HG02678 (cell line): Measurements from ENCODE around the gene DUSP2.
"Not testable (repeated sequence)": the region's sequence is repeated elsewhere in the genome, so short reads cannot be mapped to it uniquely, and the experiment has no call there.

ENCODE experiments used
- ATAC-seq: cut with Tn5 transposase; IDR thresholded peaks from one replicate; pipeline ENCODE4 v1.9.1; 2021; ENCODE audit warnings: mild to moderate bottlenecking, moderate library complexity; ENCODE audit not compliant: unreplicated experiment

The DUSP2 gene

GRCh38 chr2:96163768-96164429, 18.7 kb upstream of the DUSP2 start:
- peak; percentile 70 for ATAC-seq

- no peak for ATAC-seq
These were observed 18.2 kb upstream of the DUSP2 start for GRCh38 chr2:96163415-96163767.

- no peak for ATAC-seq
These were observed 16.7 kb upstream of the DUSP2 start for GRCh38 chr2:96161898-96162297.

GRCh38 chr2:96160366-96160765, 15.1 kb upstream of the DUSP2 start:
- not testable (repeated sequence) for ATAC-seq

- no peak for ATAC-seq
These were observed 14.0 kb upstream of the DUSP2 start for GRCh38 chr2:96159084-96159830.

GRCh38 chr2:96158554-96158940, 13.3 kb upstream of the DUSP2 start:
- no peak for ATAC-seq

- peak; percentile 60 for ATAC-seq
These were observed 12.7 kb upstream of the DUSP2 start for GRCh38 chr2:96157649-96158553.

GRCh38 chr2:96156926-96157648, 11.8 kb upstream of the DUSP2 start:
- peak; percentile 38 for ATAC-seq

GRCh38 chr2:96156011-96156820, 11.0 kb upstream of the DUSP2 start:
- ATAC-seq = no peak

GRCh38 chr2:96154506-96155380, 9.5 kb upstream of the DUSP2 start:
- no peak for ATAC-seq

GRCh38 chr2:96153991-96154431, 8.8 kb upstream of the DUSP2 start:
- no peak for ATAC-seq

GRCh38 chr2:96153291-96153713, 8.1 kb upstream of the DUSP2 start:
- no peak for ATAC-seq

GRCh38 chr2:96152304-96153161, 7.3 kb upstream of the DUSP2 start:
- ATAC-seq = no peak

GRCh38 chr2:96151595-96152303, 6.5 kb upstream of the DUSP2 start:
- no peak for ATAC-seq

- no peak for ATAC-seq
These were observed 5.8 kb upstream of the DUSP2 start for GRCh38 chr2:96150791-96151594.

GRCh38 chr2:96150007-96150640, 4.9 kb upstream of the DUSP2 start:
- ATAC-seq = no peak
